Activated CD4-positive, alpha-beta T cell treated with anti-CD3 and anti-CD28 coated beads, Interleukin-2, amount 10 ng/mL, durations not matched to agents 24 days and 14 days (primary cell): ENCODE measurements around the gene ESPL1. TPM values are rescaled to one million over a fixed set of nuclear protein-coding genes. Genes with fewer than 3 reads are reported as not detected.

Source experiments
- DNase-seq: peaks from one replicate; pipeline ENCODE4 v3.0.0; 2022
- H3K27ac Mint-ChIP-seq: one replicate; pipeline ENCODE4 v1.8.0; 2022; ENCODE audit warnings: mild to moderate bottlenecking, mixed read lengths
- H3K27me3 Mint-ChIP-seq: one replicate; pipeline ENCODE4 v1.8.0; 2022; ENCODE audit warnings: mixed read lengths
- H3K36me3 Mint-ChIP-seq: one replicate; pipeline ENCODE4 v1.8.0; 2022; ENCODE audit warnings: low read depth, mild to moderate bottlenecking, mixed read lengths
- H3K4me1 Mint-ChIP-seq: one replicate; pipeline ENCODE4 v1.8.0; 2021; ENCODE audit warnings: mixed read lengths
- H3K4me3 Mint-ChIP-seq: one replicate; pipeline ENCODE4 v1.8.0; 2022; ENCODE audit warnings: mild to moderate bottlenecking, moderate library complexity, mixed read lengths
- H3K9me3 Mint-ChIP-seq: one replicate; pipeline ENCODE4 v1.8.0; 2021; ENCODE audit warnings: mixed read lengths
- intact Hi-C: fragments of 100-400 bp; cut with micrococcal nuclease; formaldehyde crosslinking; loops from one replicate; pipeline ENCODE4 v1.15.1; 2023
- total RNA-seq: library from RNA; stranded (reverse); gene quantifications from 2 replicates; pipeline ENCODE4 v1.2.3, GENCODE V29; 2022

Gene ESPL1
- total RNA-seq, 1 donor from 2014 or later, result 76.7 TPM

- no peaks in the 10 kb centered on the region for H3K27me3 Mint-ChIP-seq
- peaks cover 13% of the 10 kb centered on the region for H3K36me3 Mint-ChIP-seq
- DNase-seq, result no peak
- intact Hi-C loops, result no loop called here
- no peaks in the 10 kb centered on the region for H3K9me3 Mint-ChIP-seq
- peaks cover 22% of the 10 kb centered on the region for H3K4me1 Mint-ChIP-seq
- H3K27ac Mint-ChIP-seq, result no peak overlapping the region
- no peak overlapping the region for H3K4me3 Mint-ChIP-seq
These were observed 9.3 kb upstream of the ESPL1 start for GRCh38 chr12:53258541-53259539.

- H3K27me3 Mint-ChIP-seq, result no peaks in the 10 kb centered on the region
- peaks cover 8% of the 10 kb centered on the region for H3K36me3 Mint-ChIP-seq
- no peak for DNase-seq
- H3K4me1 Mint-ChIP-seq, result peaks cover 15% of the 10 kb centered on the region
- H3K9me3 Mint-ChIP-seq, result no peaks in the 10 kb centered on the region
- no peak overlapping the region for H3K4me3 Mint-ChIP-seq
- no peak overlapping the region for H3K27ac Mint-ChIP-seq
- intact Hi-C loops, result no loop called here
These were observed 8.2 kb upstream of the ESPL1 start for GRCh38 chr12:53259891-53260290.

GRCh38 chr12:53265783-53266182 lies 2.3 kb upstream of the ESPL1 start:
- Mint-ChIP-seq H3K9me3 (no peaks in the 10 kb centered on the region), H3K27ac (no peak overlapping the region), H3K4me1 (peaks cover 39% of the 10 kb centered on the region), H3K4me3 (no peak overlapping the region), H3K36me3 (peaks cover 17% of the 10 kb centered on the region), H3K27me3 (no peaks in the 10 kb centered on the region)
- no peak for DNase-seq
- intact Hi-C loops, result loop anchor here (5.0 kb wide), 1 partner anchor 108 kb away; no protein-coding TSS in a partner anchor

- Mint-ChIP-seq H3K27me3 (no peaks in the 10 kb centered on the region), H3K4me3 (peak overlapping the region; percentile 89), H3K27ac (peak overlapping the region; percentile 92), H3K9me3 (no peaks in the 10 kb centered on the region), H3K36me3 (peaks cover 28% of the 10 kb centered on the region), H3K4me1 (peaks cover 48% of the 10 kb centered on the region)
- intact Hi-C loops, result loop anchor here (5.0 kb wide), 1 partner anchor 110 kb away; no protein-coding TSS in a partner anchor
- peak; percentile 79 for DNase-seq
These were observed 647 bp upstream of the ESPL1 start for GRCh38 chr12:53267306-53267998.

DNA sequence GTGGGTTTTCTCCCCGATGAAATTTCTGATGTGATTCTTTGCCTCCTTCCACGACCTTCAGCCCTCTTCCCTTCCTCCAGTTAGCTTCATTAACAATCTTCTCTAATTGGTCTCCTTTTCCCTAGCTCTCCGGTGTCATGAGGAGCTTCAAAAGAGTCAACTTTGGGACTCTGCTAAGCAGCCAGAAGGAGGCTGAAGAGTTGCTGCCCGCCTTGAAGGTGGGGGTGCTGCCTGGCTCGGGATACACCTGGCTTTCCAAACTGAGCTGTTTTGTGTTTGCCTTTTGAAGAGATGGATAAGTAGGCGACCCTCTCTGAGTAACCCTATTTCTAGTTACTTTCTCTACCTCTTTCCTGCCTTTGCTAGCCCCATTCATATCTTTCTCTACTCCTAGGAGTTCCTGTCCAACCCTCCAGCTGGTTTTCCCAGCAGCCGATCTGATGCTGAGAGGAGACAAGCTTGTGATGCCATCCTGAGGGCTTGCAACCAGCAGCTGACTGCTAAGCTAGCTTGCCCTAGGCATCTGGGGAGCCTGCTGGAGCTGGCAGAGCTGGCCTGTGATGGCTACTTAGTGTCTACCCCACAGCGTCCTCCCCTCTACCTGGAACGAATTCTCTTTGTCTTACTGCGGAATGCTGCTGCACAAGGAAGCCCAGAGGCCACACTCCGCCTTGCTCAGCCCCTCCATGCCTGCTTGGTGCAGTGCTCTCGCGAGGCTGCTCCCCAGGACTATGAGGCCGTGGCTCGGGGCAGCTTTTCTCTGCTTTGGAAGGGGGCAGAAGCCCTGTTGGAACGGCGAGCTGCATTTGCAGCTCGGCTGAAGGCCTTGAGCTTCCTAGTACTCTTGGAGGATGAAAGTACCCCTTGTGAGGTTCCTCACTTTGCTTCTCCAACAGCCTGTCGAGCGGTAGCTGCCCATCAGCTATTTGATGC lies 797 bp downstream of the ESPL1 start:
- Mint-ChIP-seq H3K4me3 (peak overlapping the region; percentile 89), H3K4me1 (peaks cover 51% of the 10 kb centered on the region), H3K9me3 (no peaks in the 10 kb centered on the region), H3K36me3 (peaks cover 28% of the 10 kb centered on the region), H3K27ac (peak overlapping the region; percentile 92), H3K27me3 (no peaks in the 10 kb centered on the region)
- no peak for DNase-seq
- intact Hi-C loops, result loop anchor here (1.0 to 5.0 kb wide), 6 partner anchors 17 to 112 kb away; partner anchors contain the start of gene MYG1

DNA sequence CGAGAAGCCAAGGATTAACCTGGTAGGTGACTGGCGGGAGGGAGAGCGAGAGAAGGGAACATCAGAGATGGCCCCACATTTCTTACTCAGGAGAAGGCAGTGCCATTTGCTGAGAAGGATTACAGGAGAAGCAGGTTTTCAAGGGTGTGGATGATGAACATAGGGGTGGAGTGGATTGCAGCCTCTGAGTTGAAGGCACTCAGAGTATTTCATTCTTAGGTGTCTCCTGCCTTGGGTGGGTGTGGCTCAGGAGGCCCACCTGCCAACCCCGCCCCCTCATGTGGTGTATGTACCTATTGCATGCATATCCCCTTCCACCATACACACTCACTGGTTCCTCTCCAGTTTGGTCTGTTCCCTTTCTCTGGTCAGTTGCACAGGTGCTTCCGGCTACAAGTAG lies 6.3 kb downstream of the ESPL1 start:
- Mint-ChIP-seq H3K4me1 (peaks cover 34% of the 10 kb centered on the region), H3K4me3 (no peak overlapping the region), H3K9me3 (no peaks in the 10 kb centered on the region), H3K27ac (peak overlapping the region; percentile 0), H3K36me3 (peaks cover 56% of the 10 kb centered on the region), H3K27me3 (no peaks in the 10 kb centered on the region)
- intact Hi-C loops, result no loop called here
- DNase-seq, result no peak

DNA sequence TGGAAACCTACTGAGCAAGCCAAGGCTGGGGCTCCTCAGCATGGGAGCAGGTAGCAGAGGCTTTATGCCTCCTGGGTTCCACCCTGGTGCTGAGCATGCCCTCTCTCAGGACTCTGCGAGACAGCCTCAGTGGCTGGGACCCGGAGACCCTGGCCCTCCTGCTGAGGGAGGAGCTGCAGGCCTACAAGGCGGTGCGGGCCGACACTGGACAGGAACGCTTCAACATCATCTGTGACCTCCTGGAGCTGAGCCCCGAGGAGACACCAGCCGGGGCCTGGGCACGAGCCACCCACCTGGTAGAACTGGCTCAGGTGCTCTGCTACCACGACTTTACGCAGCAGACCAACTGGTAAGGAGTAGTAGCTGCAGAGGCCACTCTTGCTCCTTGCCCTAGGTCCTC lies 8.4 kb downstream of the ESPL1 start:
- H3K27ac Mint-ChIP-seq, result no peak overlapping the region
- peaks cover 53% of the 10 kb centered on the region for H3K36me3 Mint-ChIP-seq
- no peaks in the 10 kb centered on the region for H3K9me3 Mint-ChIP-seq
- intact Hi-C loops, result no loop called here
- no peak for DNase-seq
- no peaks in the 10 kb centered on the region for H3K27me3 Mint-ChIP-seq
- no peak overlapping the region for H3K4me3 Mint-ChIP-seq
- H3K4me1 Mint-ChIP-seq, result peaks cover 17% of the 10 kb centered on the region

DNA sequence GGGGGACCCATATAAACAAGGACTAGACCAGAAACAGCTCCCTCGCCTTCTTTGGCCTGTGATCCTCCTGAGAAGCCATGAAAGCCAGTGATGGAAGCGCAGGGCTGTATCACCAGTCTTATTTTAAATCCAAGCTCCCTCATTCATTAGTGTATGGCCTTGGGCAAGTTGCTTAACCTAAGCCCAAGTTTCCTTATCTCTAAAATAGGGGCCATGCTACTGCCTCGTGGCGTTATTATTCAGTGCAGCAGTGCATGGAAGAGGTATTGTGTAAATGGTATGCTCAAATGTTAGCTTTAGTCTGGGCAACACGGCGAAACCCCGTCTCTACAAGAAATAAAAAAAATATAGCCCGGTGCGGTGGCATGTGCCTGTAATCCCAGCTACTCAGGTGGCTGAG lies 9.9 kb downstream of the ESPL1 start:
- intact Hi-C loops, result no loop called here
- DNase-seq, result no peak
- Mint-ChIP-seq H3K4me1 (peaks cover 10% of the 10 kb centered on the region), H3K9me3 (no peaks in the 10 kb centered on the region), H3K27me3 (no peaks in the 10 kb centered on the region), H3K36me3 (peaks cover 58% of the 10 kb centered on the region), H3K27ac (no peak overlapping the region), H3K4me3 (no peak overlapping the region)

DNA sequence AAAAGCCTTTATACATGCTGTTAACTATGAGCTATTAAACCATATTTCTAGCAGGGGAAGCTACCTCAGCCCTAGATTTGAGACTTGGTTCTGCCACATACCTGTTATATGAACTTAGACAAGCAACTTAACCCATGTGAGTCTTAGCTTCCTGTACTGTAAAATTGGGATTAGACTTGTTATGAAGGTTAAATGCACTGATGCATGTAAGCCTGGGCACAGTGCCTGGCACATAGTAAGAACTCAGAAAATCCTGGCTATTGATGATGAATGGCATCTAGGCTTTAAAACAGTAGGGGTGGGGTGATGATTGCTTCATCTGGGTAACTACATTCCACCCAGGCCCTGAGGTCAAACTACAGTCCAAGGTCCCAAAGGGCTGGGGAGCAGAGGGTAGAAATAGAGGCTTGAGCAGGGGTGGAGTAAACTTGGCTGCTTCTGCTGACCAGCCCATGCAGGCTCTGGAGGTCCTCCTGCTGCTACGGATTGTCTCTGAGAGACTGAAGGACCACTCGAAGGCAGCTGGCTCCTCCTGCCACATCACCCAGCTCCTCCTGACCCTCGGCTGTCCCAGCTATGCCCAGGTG lies 11.3 kb downstream of the ESPL1 start:
- H3K36me3 Mint-ChIP-seq, result peaks cover 67% of the 10 kb centered on the region
- H3K27me3 Mint-ChIP-seq, result no peaks in the 10 kb centered on the region
- intact Hi-C loops, result no loop called here
- no peak overlapping the region for H3K27ac Mint-ChIP-seq
- no peak for DNase-seq
- peaks cover 6% of the 10 kb centered on the region for H3K4me1 Mint-ChIP-seq
- H3K9me3 Mint-ChIP-seq, result no peaks in the 10 kb centered on the region
- no peak overlapping the region for H3K4me3 Mint-ChIP-seq

GRCh38 chr12:53279888-53280498 lies 11.9 kb downstream of the ESPL1 start:
- H3K36me3 Mint-ChIP-seq, result peaks cover 63% of the 10 kb centered on the region
- peaks cover 6% of the 10 kb centered on the region for H3K4me1 Mint-ChIP-seq
- no peak for DNase-seq
- no peaks in the 10 kb centered on the region for H3K9me3 Mint-ChIP-seq
- no peak overlapping the region for H3K27ac Mint-ChIP-seq
- no peaks in the 10 kb centered on the region for H3K27me3 Mint-ChIP-seq
- H3K4me3 Mint-ChIP-seq, result no peak overlapping the region
- intact Hi-C loops, result no loop called here

DNA sequence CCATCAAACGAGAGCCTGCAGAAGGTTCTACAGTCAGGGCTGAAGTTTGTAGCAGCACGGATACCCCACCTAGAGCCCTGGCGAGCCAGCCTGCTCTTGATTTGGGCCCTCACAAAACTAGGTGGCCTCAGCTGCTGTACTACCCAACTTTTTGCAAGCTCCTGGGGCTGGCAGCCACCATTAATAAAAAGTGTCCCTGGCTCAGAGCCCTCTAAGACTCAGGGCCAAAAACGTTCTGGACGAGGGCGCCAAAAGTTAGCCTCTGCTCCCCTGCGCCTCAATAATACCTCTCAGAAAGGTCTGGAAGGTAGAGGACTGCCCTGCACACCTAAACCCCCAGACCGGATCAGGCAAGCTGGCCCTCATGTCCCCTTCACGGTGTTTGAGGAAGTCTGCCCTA lies 18.3 kb downstream of the ESPL1 start:
- Mint-ChIP-seq H3K4me1 (peaks cover 9% of the 10 kb centered on the region), H3K27me3 (no peaks in the 10 kb centered on the region), H3K27ac (no peak overlapping the region), H3K4me3 (no peak overlapping the region), H3K9me3 (no peaks in the 10 kb centered on the region), H3K36me3 (peaks cover 61% of the 10 kb centered on the region)
- no peak for DNase-seq
- intact Hi-C loops, result no loop called here

GRCh38 chr12:53287741-53288216 lies 19.7 kb downstream of the ESPL1 start:
- Mint-ChIP-seq H3K4me3 (no peak overlapping the region), H3K27ac (peak overlapping the region; percentile 47), H3K36me3 (peaks cover 62% of the 10 kb centered on the region), H3K27me3 (no peaks in the 10 kb centered on the region), H3K9me3 (no peaks in the 10 kb centered on the region), H3K4me1 (peaks cover 9% of the 10 kb centered on the region)
- intact Hi-C loops, result loop anchor here (1.0 kb wide), 2 partner anchors 74 to 128 kb away; no protein-coding TSS in a partner anchor
- peak; percentile 90 for DNase-seq
